PFSK-1 (cell line): ENCODE measurements around the gene SCN8A.

Source experiments
- FOXP2 ChIP-seq: optimal IDR thresholded peaks from 2 replicates; pipeline ENCODE3; 2011; ENCODE audit warnings: borderline replicate concordance, control low read depth, inconsistent platforms; ENCODE audit not compliant: insufficient read depth; ENCODE audit errors: extremely low read length, extremely low read depth
- POLR2AphosphoS5 ChIP-seq: IDR thresholded peaks from 2 replicates; pipeline ENCODE4 v1.6.1; 2012; ENCODE audit warnings: low read depth, mild to moderate bottlenecking, control low read depth, low read length, moderate library complexity
- REST ChIP-seq, 2 experiments: IDR thresholded peaks; 2 replicates each; pipeline versions ENCODE4 v1.6.1 to v1.8.0; 2011 to 2012; ENCODE audit warnings: low read depth in 2 of 2, low read length in 2 of 2, control low read depth in 1 of 2, inconsistent platforms in 1 of 2, mild to moderate bottlenecking in 1 of 2, moderate library complexity in 1 of 2; ENCODE audit not compliant: insufficient read depth in 1 of 2
- SIN3A ChIP-seq: IDR thresholded peaks from 2 replicates; pipeline ENCODE4 v1.6.1; 2012; ENCODE audit warnings: mild to moderate bottlenecking, low read length, moderate library complexity, borderline replicate concordance; ENCODE audit not compliant: insufficient read depth
- TAF1 ChIP-seq: IDR thresholded peaks from 2 replicates; pipeline ENCODE4 v1.6.1; 2012; ENCODE audit warnings: low read length, control low read depth, borderline replicate concordance; ENCODE audit not compliant: insufficient read depth

Gene SCN8A

GRCh38 chr12:51653431-51653830 lies 62.4 kb downstream of the SCN8A start:
- no peak for TF ChIP-seq TAF1
- no peak for TF ChIP-seq POLR2AphosphoS5
- TF ChIP-seq FOXP2 = no peak
- TF ChIP-seq REST (IDR thresholded peaks at IDR 0.05; ENCODE audit: insufficient read depth in 1 of 2, low read depth in 2 of 2, low read length in 2 of 2) = no peak
- no peak for TF ChIP-seq SIN3A

GRCh38 chr12:51661199-51661598 lies 70.2 kb downstream of the SCN8A start:
- TF ChIP-seq TAF1 (no peak), POLR2AphosphoS5 (no peak), REST (IDR thresholded peaks at IDR 0.05; ENCODE audit: insufficient read depth in 1 of 2, low read depth in 2 of 2, low read length in 2 of 2) (no peak), FOXP2 (no peak), SIN3A (no peak)

- TF ChIP-seq TAF1 = no peak
- TF ChIP-seq SIN3A = no peak
- no peak for TF ChIP-seq REST (IDR thresholded peaks at IDR 0.05; ENCODE audit: insufficient read depth in 1 of 2, low read depth in 2 of 2, low read length in 2 of 2)
- TF ChIP-seq FOXP2 = no peak
- no peak for TF ChIP-seq POLR2AphosphoS5
Observed at GRCh38 chr12:51661836-51662235, 70.8 kb downstream of the SCN8A start.

- no peak for TF ChIP-seq REST (IDR thresholded peaks at IDR 0.05; ENCODE audit: insufficient read depth in 1 of 2, low read depth in 2 of 2, low read length in 2 of 2)
- TF ChIP-seq FOXP2 = no peak
- TF ChIP-seq TAF1 = no peak
- TF ChIP-seq SIN3A = no peak
- TF ChIP-seq POLR2AphosphoS5 = no peak
Observed at GRCh38 chr12:51662728-51663154, 71.7 kb downstream of the SCN8A start.

- no peak for TF ChIP-seq REST (IDR thresholded peaks at IDR 0.05; ENCODE audit: insufficient read depth in 1 of 2, low read depth in 2 of 2, low read length in 2 of 2)
- TF ChIP-seq FOXP2 = no peak
- no peak for TF ChIP-seq SIN3A
- no peak for TF ChIP-seq POLR2AphosphoS5
- no peak for TF ChIP-seq TAF1
Observed at GRCh38 chr12:51663390-51663789, 72.4 kb downstream of the SCN8A start.
